Mesenchymal stem cell (in vitro differentiated cells and primary cell): ENCODE data around the gene THOC7.

Source experiments
- DNase-seq: peaks from one replicate; pipeline ENCODE4 v3.0.0-alpha.2; 2013
- H2AFZ ChIP-seq: one replicate; pipeline ENCODE4 v1.6.1; 2013; ENCODE audit warnings: low read depth, mild to moderate bottlenecking, control low read depth, inconsistent platforms, low read length, moderate library complexity
- H2AK5ac ChIP-seq: 2 replicates; pipeline ENCODE4 v1.6.1; 2013; ENCODE audit warnings: low read length, moderate library complexity, mild to moderate bottlenecking, inconsistent platforms; ENCODE audit not compliant: severe bottlenecking
- H2BK120ac ChIP-seq: one replicate; pipeline ENCODE4 v1.6.1; 2013; ENCODE audit warnings: low read depth, mild to moderate bottlenecking, inconsistent platforms, low read length, moderate library complexity
- H2BK12ac ChIP-seq, 2 experiments: one replicate each; pipeline ENCODE4 v1.6.1; 2013; ENCODE audit warnings: inconsistent platforms in 2 of 2, low read length in 2 of 2, mild to moderate bottlenecking in 2 of 2, moderate library complexity in 2 of 2, control low read depth in 1 of 2
- H2BK15ac ChIP-seq: one replicate; pipeline ENCODE4 v1.6.1; 2013; ENCODE audit warnings: mild to moderate bottlenecking, low read depth, inconsistent platforms; ENCODE audit not compliant: poor library complexity, severe bottlenecking
- H2BK5ac ChIP-seq: 2 replicates; pipeline ENCODE4 v1.6.1; 2013; ENCODE audit warnings: low read depth, mild to moderate bottlenecking, low read length, control low read depth, inconsistent platforms; ENCODE audit not compliant: poor library complexity, severe bottlenecking
- H3K14ac ChIP-seq, 2 experiments: one replicate each; pipeline ENCODE4 v1.6.1; 2013; ENCODE audit warnings: inconsistent platforms in 2 of 2, low read length in 2 of 2, control low read depth in 1 of 2, mild to moderate bottlenecking in 1 of 2, moderate library complexity in 1 of 2
- H3K18ac ChIP-seq, 2 experiments: one replicate each; pipeline ENCODE4 v1.6.1; 2013; ENCODE audit warnings: inconsistent platforms in 2 of 2, low read length in 2 of 2, control low read depth in 1 of 2, low read depth in 1 of 2, mild to moderate bottlenecking in 1 of 2
- H3K23ac ChIP-seq, 2 experiments: one replicate each; pipeline ENCODE4 v1.6.1; 2013; ENCODE audit warnings: inconsistent platforms in 2 of 2, low read length in 2 of 2, mild to moderate bottlenecking in 2 of 2, moderate library complexity in 2 of 2, control low read depth in 1 of 2
- H3K27ac ChIP-seq: 2 replicates; pipeline ENCODE4 v1.5.1; 2013; ENCODE audit warnings: mild to moderate bottlenecking, moderate library complexity, low read length, control low read depth, inconsistent platforms; ENCODE audit not compliant: poor library complexity, severe bottlenecking
- H3K27me3 ChIP-seq, 2 experiments: 2 replicates each; pipeline versions ENCODE4 v1.6.1 to v1.7.0; 2013; ENCODE audit warnings: low read length in 2 of 2, mild to moderate bottlenecking in 2 of 2, moderate library complexity in 2 of 2, control low read depth in 1 of 2, inconsistent platforms in 1 of 2; ENCODE audit not compliant: control insufficient read depth in 1 of 2, insufficient read depth in 1 of 2
- H3K36me3 ChIP-seq, 2 experiments: 2 replicates each; pipeline versions ENCODE4 v1.6.1 to v1.7.0; 2013; ENCODE audit warnings: low read length in 2 of 2, control low read depth in 1 of 2, inconsistent platforms in 1 of 2, low read depth in 1 of 2, mild to moderate bottlenecking in 1 of 2; ENCODE audit not compliant: insufficient read depth in 2 of 2, control insufficient read depth in 1 of 2
- H3K4ac ChIP-seq, 2 experiments: one replicate each; pipeline ENCODE4 v1.6.1; 2013; ENCODE audit warnings: inconsistent platforms in 2 of 2, low read length in 2 of 2, mild to moderate bottlenecking in 2 of 2, moderate library complexity in 2 of 2, control low read depth in 1 of 2, low read depth in 1 of 2
- H3K4me1 ChIP-seq: 2 replicates; pipeline ENCODE4 v1.6.1; 2013; ENCODE audit warnings: low read depth, low read length, control low read depth; ENCODE audit not compliant: control insufficient read depth, insufficient read depth
- H3K4me2 ChIP-seq: 2 replicates; pipeline ENCODE4 v1.6.1; 2013; ENCODE audit warnings: low read length, mild to moderate bottlenecking, inconsistent platforms; ENCODE audit not compliant: poor library complexity, severe bottlenecking
- H3K4me3 ChIP-seq, 2 experiments: 2 replicates each; pipeline versions ENCODE4 v1.5.1 to v1.7.0; 2013; ENCODE audit warnings: low read length in 2 of 2, mild to moderate bottlenecking in 2 of 2, control low read depth in 1 of 2, low read depth in 1 of 2; ENCODE audit not compliant: insufficient read depth in 1 of 2
- H3K79me1 ChIP-seq: replicated peaks from 2 replicates; pipeline ENCODE4 v1.6.1; 2013; ENCODE audit warnings: mild to moderate bottlenecking, control low read depth, low read length, inconsistent platforms; ENCODE audit not compliant: poor library complexity, severe bottlenecking
- H3K9ac ChIP-seq: 2 replicates; pipeline ENCODE4 v1.7.0; 2013; ENCODE audit warnings: mild to moderate bottlenecking, low read length, moderate library complexity
- H3K9me3 ChIP-seq: 2 replicates; pipeline ENCODE4 v1.7.0; 2013; ENCODE audit warnings: mild to moderate bottlenecking, low read length; ENCODE audit not compliant: control insufficient read depth
- H4K8ac ChIP-seq: one replicate; pipeline ENCODE4 v1.6.1; 2013; ENCODE audit warnings: inconsistent platforms, mild to moderate bottlenecking, low read length, moderate library complexity
- H4K91ac ChIP-seq: one replicate; pipeline ENCODE4 v1.6.1; 2013; ENCODE audit warnings: mild to moderate bottlenecking, low read length, inconsistent platforms
- WGBS: methylation state at CpG from one replicate; pipeline ENCODE4 v1.1.7; 2013; ENCODE audit warnings: mixed read lengths; 5-methylcytosine and 5-hydroxymethylcytosine counted together

THOC7 gene

DNA sequence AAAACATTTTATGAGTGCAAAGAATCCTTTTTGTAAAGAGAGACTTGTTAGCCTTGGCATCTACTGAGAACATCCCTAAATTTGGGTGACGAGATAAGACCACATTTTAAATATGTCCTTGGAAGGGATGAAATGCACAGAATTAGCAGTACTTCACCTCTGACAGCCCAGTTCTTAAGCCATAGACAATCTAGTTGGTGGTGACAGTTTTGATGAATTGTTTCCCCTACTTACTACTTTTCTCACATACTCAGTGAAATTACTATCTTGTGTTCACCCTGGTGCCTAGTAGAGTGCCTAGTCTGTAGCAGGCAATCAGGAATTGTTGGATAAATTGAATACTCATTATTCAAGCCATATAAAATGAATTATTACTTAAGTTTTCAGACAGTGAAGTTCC lies 45.2 kb upstream of the THOC7 start:
- H3K27ac ChIP-seq = no peak overlapping the region
- H3K4me2 ChIP-seq = no peak overlapping the region
- peaks cover 17% of the 10 kb centered on the region for H3K79me1 ChIP-seq
- no peak overlapping the region for H2BK12ac ChIP-seq
- no peaks in the 10 kb centered on the region for H3K9me3 ChIP-seq
- H3K27me3 ChIP-seq = no peaks in the 10 kb centered on the region
- H2AK5ac ChIP-seq = no peak overlapping the region
- H2AFZ ChIP-seq = no peak overlapping the region
- H4K8ac ChIP-seq = no peak overlapping the region
- H2BK15ac ChIP-seq = no peak overlapping the region
- no peak overlapping the region for H2BK5ac ChIP-seq
- no peak overlapping the region for H3K18ac ChIP-seq
- H3K9ac ChIP-seq = peak overlapping the region; percentile 13
- H3K4me1 ChIP-seq = peaks cover 4% of the 10 kb centered on the region
- H3K4me3 ChIP-seq = no peak overlapping the region
- no peak overlapping the region for H3K14ac ChIP-seq
- H3K36me3 ChIP-seq = peaks cover 0 to 18% of the 10 kb centered on the region in 2 experiments
- 100% methylated on average over 1 of the region's 1 CpG for WGBS
- H3K23ac ChIP-seq = no peak overlapping the region
- no peak overlapping the region for H2BK120ac ChIP-seq
- DNase-seq = no peak
- H4K91ac ChIP-seq = no peak overlapping the region
- no peak overlapping the region for H3K4ac ChIP-seq

DNA sequence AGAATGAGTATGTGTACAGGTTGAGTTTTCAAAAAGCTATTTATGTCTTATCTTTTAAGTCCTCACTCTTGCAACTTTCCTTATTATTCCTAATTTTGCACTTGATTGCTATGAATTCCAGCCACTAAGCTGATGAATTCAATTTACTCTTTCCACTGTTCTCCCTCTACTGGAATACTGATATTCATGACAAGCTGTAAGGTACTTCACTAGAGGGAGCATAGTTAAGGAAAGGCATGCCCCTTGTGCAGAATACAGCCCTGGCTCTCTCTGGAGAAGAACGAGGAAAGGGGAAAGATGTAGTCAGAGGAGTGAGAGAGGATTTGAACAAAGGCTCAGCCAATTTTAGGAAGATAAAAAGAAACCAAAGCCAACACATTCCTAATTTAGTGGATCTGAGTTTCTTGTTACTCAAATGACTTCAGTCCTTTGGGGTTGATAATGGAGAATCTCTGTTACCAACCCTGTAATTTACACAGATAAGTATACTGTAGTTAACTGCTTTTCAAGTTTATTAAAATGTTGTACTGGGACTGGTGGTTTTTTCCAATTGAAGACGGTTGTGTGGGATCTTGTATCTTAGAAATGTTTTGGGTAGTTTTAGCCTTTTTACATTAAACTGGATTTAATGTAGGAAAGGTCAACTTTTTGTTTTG lies 44.6 kb upstream of the THOC7 start:
- Histone ChIP-seq H3K14ac (no peak overlapping the region), H4K8ac (no peak overlapping the region), H3K4me2 (no peak overlapping the region), H3K4ac (no peak overlapping the region), H3K9me3 (no peaks in the 10 kb centered on the region), H2BK12ac (no peak overlapping the region), H3K18ac (no peak overlapping the region), H4K91ac (no peak overlapping the region), H3K4me3 (no peak overlapping the region), H3K27ac (no peak overlapping the region), H3K23ac (no peak overlapping the region), H2AFZ (no peak overlapping the region), H3K79me1 (peaks cover 17% of the 10 kb centered on the region), H3K4me1 (peaks cover 3% of the 10 kb centered on the region), H3K27me3 (no peaks in the 10 kb centered on the region), H2BK15ac (no peak overlapping the region), H2BK5ac (no peak overlapping the region), H2BK120ac (no peak overlapping the region), H2AK5ac (no peak overlapping the region), H3K36me3 (peaks cover 0 to 18% of the 10 kb centered on the region in 2 experiments), H3K9ac (peak overlapping the region; percentile 13)
- DNase-seq = peak; percentile 65
- WGBS = 81% methylated on average over 2 of the region's 2 CpGs

DNA sequence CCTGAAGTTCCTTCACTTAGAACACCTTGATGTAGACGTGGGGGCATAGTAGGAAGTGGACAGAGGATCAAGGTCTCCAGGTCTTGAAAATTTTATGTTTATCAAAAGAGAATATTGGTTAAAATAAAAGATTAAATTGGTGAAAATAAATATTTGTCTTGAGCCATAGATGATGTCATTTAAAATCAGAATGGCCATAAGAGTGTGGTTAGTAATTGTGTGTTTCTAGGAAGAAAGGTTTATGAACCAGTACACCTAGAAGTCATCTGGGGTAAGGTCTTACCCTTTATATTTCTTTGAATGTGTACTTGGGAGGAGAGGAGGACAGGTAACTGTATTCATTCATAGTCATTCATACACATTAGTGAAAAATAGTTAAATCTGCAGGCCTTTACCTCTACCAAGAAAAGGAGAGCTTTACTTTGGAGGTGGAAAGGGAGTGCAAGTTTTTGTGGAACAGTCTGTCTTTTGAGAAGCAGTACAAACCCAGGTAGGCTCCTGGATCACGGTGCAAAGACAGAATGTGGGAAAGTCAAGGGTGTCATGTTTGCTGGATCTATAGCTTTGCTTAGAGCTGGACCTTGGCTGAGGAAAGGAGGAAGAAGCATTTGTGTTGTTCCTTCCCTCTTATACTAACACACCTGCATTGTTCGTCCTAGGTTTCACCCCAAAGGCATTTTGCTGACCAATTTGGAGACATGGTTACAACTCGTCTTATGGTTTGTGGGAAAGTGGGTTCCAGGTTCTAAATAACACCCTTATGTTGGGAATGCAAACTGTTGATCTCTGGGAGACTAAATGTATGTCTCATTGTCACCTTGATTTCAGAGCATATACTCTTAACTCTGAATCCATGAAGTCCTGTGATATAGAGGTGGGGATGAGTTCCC lies 42.4 kb upstream of the THOC7 start:
- H3K4ac ChIP-seq = no peak overlapping the region
- H3K23ac ChIP-seq = no peak overlapping the region
- no peak overlapping the region for H3K9ac ChIP-seq
- DNase-seq = no peak
- H3K4me3 ChIP-seq = no peak overlapping the region
- WGBS = 98% methylated on average over 3 of the region's 4 CpGs
- peaks cover 0 to 28% of the 10 kb centered on the region in 2 experiments for H3K36me3 ChIP-seq
- no peak overlapping the region for H2BK15ac ChIP-seq
- H2BK5ac ChIP-seq = no peak overlapping the region
- H3K18ac ChIP-seq = no peak overlapping the region
- H3K9me3 ChIP-seq = no peaks in the 10 kb centered on the region
- peaks cover 19% of the 10 kb centered on the region for H3K79me1 ChIP-seq
- H2BK120ac ChIP-seq = no peak overlapping the region
- no peaks in the 10 kb centered on the region for H3K4me1 ChIP-seq
- no peak overlapping the region for H3K14ac ChIP-seq
- no peak overlapping the region for H2BK12ac ChIP-seq
- H4K91ac ChIP-seq = no peak overlapping the region
- H3K4me2 ChIP-seq = no peak overlapping the region
- H2AFZ ChIP-seq = no peak overlapping the region
- H3K27ac ChIP-seq = no peak overlapping the region
- H2AK5ac ChIP-seq = no peak overlapping the region
- H4K8ac ChIP-seq = no peak overlapping the region
- H3K27me3 ChIP-seq = no peaks in the 10 kb centered on the region

DNA sequence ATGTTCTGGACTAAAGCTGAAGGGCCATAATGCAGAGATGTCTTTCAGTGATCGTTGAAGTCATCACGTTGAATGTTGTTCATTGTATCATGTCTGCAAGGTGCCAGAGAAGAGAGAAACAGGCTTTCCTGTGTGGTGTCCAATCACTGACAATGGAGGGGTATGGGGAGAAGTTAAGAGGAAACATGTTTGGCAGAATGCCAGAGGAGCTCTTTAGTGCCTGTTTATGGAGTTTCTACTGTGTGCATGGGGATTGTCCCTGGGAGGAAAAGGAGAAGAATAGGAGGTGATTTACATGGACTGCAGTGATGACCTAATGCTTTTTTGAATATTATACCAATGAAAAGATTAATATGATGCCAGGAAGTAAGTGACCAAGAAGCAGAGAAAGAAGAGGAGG lies 36.9 kb upstream of the THOC7 start:
- H2AK5ac ChIP-seq = no peak overlapping the region
- no peak overlapping the region for H3K27ac ChIP-seq
- WGBS = 88% methylated on average over 2 of the region's 2 CpGs
- no peak overlapping the region for H4K91ac ChIP-seq
- no peak overlapping the region for H3K9ac ChIP-seq
- no peak overlapping the region for H3K4me2 ChIP-seq
- no peak overlapping the region for H2BK15ac ChIP-seq
- H3K27me3 ChIP-seq = no peaks in the 10 kb centered on the region
- H3K9me3 ChIP-seq = no peaks in the 10 kb centered on the region
- no peak overlapping the region for H2BK120ac ChIP-seq
- peaks cover 6 to 45% of the 10 kb centered on the region in 2 experiments for H3K36me3 ChIP-seq
- H2BK5ac ChIP-seq = no peak overlapping the region
- no peak overlapping the region for H3K18ac ChIP-seq
- DNase-seq = no peak
- no peak overlapping the region for H2BK12ac ChIP-seq
- no peaks in the 10 kb centered on the region for H3K4me1 ChIP-seq
- H3K23ac ChIP-seq = no peak overlapping the region
- H3K79me1 ChIP-seq = peaks cover 6% of the 10 kb centered on the region
- H3K4ac ChIP-seq = no peak overlapping the region
- H3K14ac ChIP-seq = no peak overlapping the region
- H2AFZ ChIP-seq = no peak overlapping the region
- no peak overlapping the region for H3K4me3 ChIP-seq
- H4K8ac ChIP-seq = no peak overlapping the region
